Choroid plexus epithelial cell (primary cell): ENCODE data around the gene HTR4.

Source experiments
- DNase-seq: peaks from one replicate; pipeline ENCODE4 v3.0.0-alpha.2; 2010; ENCODE audit warnings: low read depth
- H3K4me3 ChIP-seq: 2 replicates; pipeline ENCODE4 v1.5.1; 2011; ENCODE audit warnings: low read depth, mild to moderate bottlenecking, control low read depth, low read length, moderate library complexity
- TF ChIP-seq, protein P1 (sequence below): conservative IDR thresholded peaks from 2 replicates; pipeline ENCODE4 v1.5.1; 2011; ENCODE audit warnings: low read depth, mild to moderate bottlenecking, control low read depth, inconsistent platforms, low read length, moderate library complexity

HTR4 gene

DNA sequence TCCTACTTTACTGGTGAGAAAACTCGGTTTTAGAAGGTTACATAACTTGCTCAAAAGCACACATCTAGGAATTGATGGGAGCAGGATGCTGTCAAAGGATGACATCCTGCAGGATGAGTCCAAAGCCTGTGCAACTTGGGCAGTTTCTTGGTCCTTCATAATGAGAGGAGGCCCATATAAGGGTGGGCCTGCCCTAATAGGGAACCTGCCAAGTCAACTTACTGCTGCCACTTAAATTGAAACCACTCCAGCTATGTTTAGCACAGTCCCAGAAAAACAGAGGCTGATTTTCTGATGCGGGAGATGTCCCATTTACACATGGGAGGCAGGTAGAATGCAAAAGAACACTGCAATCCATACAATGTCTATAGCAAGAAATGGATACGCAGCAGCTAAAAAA lies 208.7 kb downstream of the HTR4 start:
- DNase-seq = no peak
- TF ChIP-seq, protein P1, sequence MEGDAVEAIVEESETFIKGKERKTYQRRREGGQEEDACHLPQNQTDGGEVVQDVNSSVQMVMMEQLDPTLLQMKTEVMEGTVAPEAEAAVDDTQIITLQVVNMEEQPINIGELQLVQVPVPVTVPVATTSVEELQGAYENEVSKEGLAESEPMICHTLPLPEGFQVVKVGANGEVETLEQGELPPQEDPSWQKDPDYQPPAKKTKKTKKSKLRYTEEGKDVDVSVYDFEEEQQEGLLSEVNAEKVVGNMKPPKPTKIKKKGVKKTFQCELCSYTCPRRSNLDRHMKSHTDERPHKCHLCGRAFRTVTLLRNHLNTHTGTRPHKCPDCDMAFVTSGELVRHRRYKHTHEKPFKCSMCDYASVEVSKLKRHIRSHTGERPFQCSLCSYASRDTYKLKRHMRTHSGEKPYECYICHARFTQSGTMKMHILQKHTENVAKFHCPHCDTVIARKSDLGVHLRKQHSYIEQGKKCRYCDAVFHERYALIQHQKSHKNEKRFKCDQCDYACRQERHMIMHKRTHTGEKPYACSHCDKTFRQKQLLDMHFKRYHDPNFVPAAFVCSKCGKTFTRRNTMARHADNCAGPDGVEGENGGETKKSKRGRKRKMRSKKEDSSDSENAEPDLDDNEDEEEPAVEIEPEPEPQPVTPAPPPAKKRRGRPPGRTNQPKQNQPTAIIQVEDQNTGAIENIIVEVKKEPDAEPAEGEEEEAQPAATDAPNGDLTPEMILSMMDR = no peak
- H3K4me3 ChIP-seq = no peak overlapping the region

DNA sequence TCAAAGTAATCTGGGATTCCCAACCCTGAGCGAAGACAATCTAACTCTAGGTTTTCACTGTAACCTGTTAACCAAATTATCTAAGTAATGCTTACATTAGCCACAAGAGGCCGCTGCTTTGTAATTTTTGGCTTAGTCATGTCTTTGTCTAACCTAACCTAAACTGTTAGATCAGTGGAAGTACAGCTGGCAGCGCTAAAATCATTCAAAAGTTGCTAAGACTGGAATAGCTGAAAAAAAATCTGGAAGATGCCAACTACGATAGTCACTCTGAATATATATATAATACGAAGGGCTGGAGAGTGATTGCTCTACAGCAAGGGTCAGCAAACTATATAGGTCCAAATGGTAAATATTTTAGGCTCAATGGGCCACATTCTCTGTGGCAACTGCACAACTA lies 210.3 kb downstream of the HTR4 start:
- H3K4me3 ChIP-seq = no peak overlapping the region
- TF ChIP-seq, protein P1 = peak; percentile 71
- DNase-seq = peak; percentile 84

DNA sequence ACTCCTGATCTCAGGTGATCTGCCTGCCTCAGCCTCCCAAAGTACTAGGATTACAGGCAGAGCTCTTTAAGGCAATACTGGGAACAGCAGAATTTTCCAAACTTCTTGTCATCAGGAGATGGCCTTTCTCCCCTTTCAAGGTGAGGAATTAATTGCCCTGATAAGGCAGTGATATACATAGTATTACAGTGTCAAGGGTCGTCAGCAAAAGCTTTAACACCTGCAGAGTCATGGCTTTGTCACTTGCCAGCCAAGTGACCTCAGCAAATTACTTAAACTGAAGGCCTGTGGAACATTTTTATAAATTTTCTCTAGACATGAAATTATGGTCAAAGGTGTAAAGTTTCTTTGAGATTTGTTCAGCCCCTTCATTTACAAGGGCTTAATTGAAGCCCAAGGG lies 211.1 kb downstream of the HTR4 start:
- H3K4me3 ChIP-seq = no peak overlapping the region
- TF ChIP-seq, protein P1 = no peak
- no peak for DNase-seq

DNA sequence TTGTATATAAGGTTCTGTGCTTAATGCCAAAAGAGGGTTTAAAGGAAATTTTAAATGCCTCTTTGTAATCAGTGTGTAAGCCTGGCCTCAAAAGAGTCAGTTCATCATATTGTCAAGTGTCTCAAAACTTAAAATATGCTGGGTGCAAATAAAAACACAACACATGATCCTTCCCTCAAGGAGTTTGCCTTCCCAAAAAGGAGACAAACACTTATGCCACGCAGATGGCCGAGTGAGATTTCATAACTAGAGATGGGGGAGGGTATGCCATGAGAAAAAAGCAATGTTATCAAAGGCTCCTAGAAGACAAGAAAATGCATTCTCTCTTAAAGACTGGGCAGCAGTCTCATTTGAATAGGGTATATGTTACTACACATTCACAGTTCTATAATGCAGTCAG lies 215.4 kb downstream of the HTR4 start:
- DNase-seq = no peak
- no peak overlapping the region for H3K4me3 ChIP-seq
- TF ChIP-seq, protein P1 = no peak

DNA sequence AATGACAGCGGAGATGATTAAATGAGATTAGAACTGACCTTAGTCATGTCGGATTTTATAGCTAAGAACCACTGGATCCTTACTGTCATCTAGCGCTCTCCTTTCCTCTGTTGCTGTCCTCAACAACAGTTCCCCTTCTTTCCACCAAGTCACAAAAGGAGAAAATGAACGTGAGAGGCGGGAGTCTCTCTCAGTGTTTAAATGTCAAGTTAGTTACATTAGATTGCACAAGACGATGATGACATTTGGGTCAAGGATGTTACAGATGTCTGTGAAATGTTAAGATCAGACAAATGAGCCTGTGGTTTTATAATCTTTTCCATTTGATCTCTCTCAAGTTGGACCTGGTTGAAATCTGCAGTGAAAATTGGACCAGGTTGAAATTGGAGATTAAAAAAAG lies 217.1 kb downstream of the HTR4 start:
- TF ChIP-seq, protein P1 = no peak
- H3K4me3 ChIP-seq = no peak overlapping the region
- DNase-seq = no peak

DNA sequence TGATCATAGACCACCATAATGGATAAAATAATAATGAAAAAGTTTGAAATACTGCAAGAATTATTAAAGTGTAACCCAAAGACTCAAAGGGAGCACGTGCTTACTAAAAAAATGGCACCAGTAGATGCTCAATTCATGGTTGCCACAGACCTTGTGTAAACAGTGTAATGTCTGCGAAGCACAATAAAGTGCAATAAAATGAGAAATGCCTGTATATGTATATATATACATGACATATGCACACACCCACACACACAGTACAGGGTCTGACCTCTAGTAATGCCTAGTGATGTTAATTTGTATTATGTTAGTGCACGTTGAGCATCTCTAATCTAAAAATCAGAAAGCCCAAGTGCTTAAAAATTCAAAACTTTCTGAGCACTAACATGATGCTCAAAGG lies 218.3 kb downstream of the HTR4 start:
- TF ChIP-seq, protein P1 = no peak
- DNase-seq = no peak
- H3K4me3 ChIP-seq = no peak overlapping the region

DNA sequence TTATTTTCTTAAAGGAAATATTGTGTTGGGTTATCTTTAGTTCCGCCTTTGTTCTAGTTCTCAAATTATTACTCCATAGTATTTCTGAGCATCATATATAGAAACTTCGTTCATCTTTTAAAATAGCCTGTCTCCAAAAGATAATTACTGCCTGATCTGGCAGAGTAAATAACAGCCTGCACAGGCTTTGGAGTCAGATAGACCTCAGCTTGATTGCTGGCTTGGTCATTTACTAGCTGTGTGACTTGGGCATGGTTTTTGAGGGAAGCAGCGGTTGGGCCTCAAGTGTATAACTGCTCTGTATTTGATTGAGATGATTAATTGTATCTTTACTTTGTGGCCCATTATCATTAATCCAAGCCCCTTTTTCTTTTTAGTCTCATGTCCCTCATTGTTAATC lies 220.5 kb downstream of the HTR4 start:
- no peak for DNase-seq
- TF ChIP-seq, protein P1 = no peak
- no peak overlapping the region for H3K4me3 ChIP-seq
